A673 (cell line): Measurements from ENCODE around the gene SEZ6L.

Experiments
- EZH2 ChIP-seq: fragments of 200-600 bp; sonication (generic); IDR thresholded peaks from 2 replicates; pipeline ENCODE4 v1.6.1; 2017; ENCODE audit warnings: borderline replicate concordance, low read depth, mild to moderate bottlenecking, mixed read lengths, antibody characterized with exemption, low read length; ENCODE audit not compliant: poor library complexity, severe bottlenecking
- TF ChIP-seq, protein P1 (sequence below): fragments of 300-800, 200-600 bp; sonication (generic); conservative IDR thresholded peaks from 2 replicates; pipeline ENCODE4 v1.5.1; 2017; ENCODE audit warnings: low read depth, mild to moderate bottlenecking, antibody characterized with exemption, low read length, moderate library complexity, mixed read lengths

DNA sequence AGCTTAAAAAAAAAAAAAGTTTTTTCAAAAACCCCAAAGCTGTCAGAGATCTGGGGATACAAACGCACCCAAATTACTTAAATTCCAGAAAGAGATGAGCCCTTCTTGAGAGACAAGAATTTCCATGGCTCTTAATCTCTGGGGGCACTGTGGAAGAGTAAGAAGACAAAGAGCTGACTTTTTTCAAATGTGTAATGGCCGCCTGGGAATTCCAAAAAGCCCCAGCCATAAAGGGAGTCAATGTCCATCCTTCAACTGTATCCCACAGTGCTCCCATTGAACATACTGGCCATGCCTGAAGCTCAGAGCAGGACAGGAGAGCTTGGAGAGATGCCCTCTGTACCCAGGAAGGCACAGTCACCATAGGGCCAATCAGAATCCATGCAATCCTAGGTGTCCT is 222.4 kb downstream of the SEZ6L start:
- TF ChIP-seq, protein P1, sequence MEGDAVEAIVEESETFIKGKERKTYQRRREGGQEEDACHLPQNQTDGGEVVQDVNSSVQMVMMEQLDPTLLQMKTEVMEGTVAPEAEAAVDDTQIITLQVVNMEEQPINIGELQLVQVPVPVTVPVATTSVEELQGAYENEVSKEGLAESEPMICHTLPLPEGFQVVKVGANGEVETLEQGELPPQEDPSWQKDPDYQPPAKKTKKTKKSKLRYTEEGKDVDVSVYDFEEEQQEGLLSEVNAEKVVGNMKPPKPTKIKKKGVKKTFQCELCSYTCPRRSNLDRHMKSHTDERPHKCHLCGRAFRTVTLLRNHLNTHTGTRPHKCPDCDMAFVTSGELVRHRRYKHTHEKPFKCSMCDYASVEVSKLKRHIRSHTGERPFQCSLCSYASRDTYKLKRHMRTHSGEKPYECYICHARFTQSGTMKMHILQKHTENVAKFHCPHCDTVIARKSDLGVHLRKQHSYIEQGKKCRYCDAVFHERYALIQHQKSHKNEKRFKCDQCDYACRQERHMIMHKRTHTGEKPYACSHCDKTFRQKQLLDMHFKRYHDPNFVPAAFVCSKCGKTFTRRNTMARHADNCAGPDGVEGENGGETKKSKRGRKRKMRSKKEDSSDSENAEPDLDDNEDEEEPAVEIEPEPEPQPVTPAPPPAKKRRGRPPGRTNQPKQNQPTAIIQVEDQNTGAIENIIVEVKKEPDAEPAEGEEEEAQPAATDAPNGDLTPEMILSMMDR: no peak
- no peak for TF ChIP-seq EZH2
